ENCODE data around the gene RETSAT.
A peak's percentile ranks its signal among the peaks of the same experiment; 100 is the strongest.
"Not testable (repeated sequence)": the region's sequence is repeated elsewhere in the genome, so short reads cannot be mapped to it uniquely, and the experiment has no call there.

The RETSAT gene

GRCh38 chr2:85380048-85380447 is 25.7 kb upstream of the RETSAT start:
- no peak for DNase-seq

DNA sequence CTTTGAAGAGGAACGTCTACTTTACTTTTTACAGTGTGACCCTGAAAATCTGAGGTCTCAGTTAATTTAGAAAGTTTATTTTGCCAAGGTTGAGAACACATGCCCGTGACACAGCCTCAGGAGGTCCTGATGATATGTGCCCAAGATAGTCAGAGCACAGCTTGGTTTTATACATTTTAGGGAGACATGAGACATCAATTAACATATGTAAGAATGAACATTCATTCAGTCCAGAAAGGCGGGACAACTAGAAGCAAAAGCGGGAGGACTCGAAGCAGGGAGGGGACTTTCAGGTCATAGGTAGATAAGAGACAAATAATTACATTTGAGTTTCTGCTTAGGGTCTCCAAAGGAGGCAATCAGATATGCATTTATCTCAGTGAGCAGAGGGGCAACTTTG is 23.9 kb upstream of the RETSAT start:
- DNase-seq = no peak

DNA sequence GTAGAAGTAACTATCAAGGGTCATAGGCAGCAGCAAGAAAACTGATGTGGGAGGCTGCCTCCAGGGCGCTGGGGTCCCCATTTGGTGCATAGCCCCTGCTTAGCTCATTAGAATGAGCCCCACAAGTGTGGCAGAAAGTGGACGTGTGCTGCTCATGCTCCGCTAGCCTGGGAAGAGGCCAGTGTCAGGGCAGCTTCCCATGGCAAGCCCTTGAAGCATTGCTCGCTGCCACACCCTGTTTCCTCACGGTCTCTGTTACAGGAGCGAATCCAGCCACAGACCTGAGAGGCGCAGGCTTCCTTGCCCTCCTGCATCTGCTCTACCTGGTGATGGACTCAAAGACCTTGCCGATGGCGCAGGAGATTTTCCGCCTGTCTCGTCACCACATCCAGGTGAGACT is 22.8 kb upstream of the RETSAT start:
- DNase-seq = no peak

DNA sequence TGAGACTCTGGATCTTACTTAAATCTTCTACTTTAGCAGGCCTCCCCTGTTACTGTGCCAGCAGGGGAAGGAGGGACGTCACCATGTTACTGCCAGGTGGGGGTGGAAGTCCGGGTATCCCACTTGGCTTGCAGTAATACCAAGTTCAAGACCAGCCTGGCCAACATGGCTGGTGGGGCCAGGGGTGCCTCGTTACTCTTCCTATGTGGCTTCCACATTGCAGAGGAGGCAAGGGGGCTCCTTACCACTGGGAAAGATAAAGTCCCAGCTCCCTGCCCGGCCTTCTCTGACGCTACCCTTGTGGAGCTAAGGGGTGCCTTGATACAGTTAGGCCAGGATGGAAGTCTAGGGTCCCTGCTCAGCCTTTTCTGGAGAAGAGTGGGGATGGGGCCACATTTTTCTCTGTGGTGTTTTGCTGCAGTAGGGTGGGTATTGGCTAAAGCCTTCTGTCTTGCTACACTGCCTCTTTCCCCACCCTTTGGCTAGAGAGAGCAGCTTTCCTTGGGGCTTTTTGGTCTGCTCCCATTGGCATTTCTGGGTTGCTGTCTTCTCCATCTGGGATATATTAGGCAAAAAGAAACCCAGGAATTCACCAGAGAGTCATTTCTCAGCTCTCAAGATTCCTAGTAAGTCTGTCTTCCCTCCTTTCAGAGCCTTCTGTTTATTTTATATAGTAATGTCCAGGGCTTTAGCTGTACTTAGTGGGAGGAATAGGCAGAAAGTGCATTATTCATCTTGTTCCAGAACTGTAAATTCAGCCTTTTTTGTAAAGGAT is 22.1 kb upstream of the RETSAT start:
- DNase-seq = no peak

- no peak for DNase-seq
Observed at GRCh38 chr2:85371045-85371444, 16.7 kb upstream of the RETSAT start.

GRCh38 chr2:85369500-85369899 is 15.2 kb upstream of the RETSAT start:
- DNase-seq = no peak

- no peak for DNase-seq
Observed at GRCh38 chr2:85368921-85369320, 14.6 kb upstream of the RETSAT start.

DNA sequence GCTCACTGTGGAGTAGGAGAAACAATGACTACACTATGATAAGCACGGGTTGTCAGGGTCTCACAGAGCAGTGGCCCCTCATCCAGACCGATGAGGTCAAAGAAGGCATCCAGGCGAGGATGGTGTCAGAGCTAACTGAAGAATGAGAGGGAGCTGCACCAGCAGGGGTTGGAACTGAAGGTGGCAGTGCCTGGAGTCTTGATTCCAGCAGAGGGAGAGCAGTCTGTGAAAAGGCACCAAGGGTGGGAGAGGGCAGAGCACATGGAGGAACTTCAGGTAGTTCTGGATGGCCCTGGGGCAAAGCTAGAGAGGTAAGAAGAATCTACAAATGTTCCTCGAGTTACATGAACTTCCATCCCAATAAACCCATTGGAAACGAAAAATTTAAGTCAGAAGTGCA is 12.9 kb upstream of the RETSAT start:
- no peak for DNase-seq

GRCh38 chr2:85362653-85363387 is 8.5 kb upstream of the RETSAT start:
- not testable (repeated sequence) for DNase-seq

GRCh38 chr2:85357736-85358135 is 3.4 kb upstream of the RETSAT start:
- DNase-seq = no peak

GRCh38 chr2:85356186-85356585 is 1.9 kb upstream of the RETSAT start:
- no peak for DNase-seq

GRCh38 chr2:85355521-85355920 is 1.2 kb upstream of the RETSAT start:
- no peak for DNase-seq

GRCh38 chr2:85355073-85355410 is 714 bp upstream of the RETSAT start:
- DNase-seq = peak in 1 of 51 donors; percentile 49

GRCh38 chr2:85353876-85354285 is 447 bp downstream of the RETSAT start:
- peak in 6 of 51 donors; percentile 21 to 44 (median 36) for DNase-seq

GRCh38 chr2:85347599-85347998 is 6.7 kb downstream of the RETSAT start:
- DNase-seq = no peak

GRCh38 chr2:85344356-85344954 is 9.9 kb downstream of the RETSAT start:
- DNase-seq = no peak

DNA sequence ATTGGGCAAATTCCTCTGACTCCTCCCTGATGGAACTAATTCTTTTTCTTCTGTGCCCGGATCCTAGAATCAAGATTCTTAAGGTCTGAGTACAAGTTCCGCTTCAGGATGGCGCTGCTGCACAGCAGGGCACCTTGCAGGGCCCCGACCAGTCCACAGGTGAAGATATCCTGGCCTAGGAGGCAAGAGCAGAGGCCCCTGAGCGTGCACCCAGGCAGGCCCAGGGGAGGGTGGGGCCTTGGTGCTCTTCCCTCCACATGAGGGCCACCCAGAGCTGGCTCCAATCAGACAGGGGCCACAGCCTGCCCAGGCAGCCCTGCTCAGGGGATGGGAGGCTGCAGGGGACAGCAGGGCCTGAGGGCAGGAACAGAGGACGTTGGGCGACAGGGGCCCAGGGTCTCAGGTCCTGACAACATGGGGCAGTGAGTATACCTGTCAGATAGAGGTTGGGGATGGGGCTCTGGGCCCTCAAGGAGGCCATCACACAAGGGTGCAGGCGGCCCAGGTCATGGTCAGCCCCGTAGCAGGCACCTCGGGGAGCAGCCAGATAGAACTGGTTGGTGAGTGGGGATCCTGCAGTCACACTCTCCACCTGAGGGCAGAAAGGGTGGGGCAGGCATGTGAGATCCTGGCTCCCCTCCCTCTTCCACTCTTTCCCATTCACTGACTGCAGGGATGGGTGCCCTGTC is 11.0 kb downstream of the RETSAT start:
- DNase-seq = not testable (repeated sequence)

- no peak for DNase-seq
Observed at GRCh38 chr2:85342156-85342555, 12.2 kb downstream of the RETSAT start.

DNA sequence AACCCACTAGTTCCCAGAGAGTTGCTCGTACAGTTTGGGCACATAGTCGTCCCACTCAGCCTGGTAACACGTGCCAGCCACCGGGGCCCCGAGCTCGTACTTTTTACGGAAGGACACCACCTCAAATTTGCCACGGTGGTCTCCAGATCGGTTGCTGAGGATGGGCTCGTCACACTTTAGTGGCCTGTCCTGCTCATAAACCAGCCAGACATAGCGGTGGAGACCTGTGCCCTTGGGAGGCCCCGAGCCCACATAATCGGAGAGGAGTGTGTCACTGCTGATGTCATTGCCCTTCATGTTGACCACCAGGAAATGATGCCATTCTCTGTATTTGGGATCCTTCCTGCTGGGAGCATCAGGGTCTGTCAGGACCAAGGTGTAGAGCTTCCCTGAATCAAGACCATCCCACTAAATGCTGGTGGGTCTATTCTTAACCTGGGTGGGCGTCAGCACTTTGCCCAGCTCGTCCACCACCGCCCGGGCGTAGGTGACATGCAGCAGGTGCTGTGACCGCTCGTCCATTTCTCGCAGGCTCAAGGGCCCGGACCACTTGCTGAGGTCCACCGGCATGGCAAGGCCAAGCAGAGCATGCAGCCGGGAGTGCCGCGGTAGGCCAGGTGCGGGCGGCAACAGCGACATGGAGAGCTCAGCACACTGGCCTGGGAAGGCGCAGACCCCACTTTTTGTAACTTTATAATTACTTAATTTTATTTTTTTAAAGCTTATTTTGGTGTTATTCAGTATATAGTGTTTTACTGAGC is 12.9 kb downstream of the RETSAT start:
- DNase-seq = no peak

- no peak for DNase-seq
Observed at GRCh38 chr2:85340034-85340892, 14.1 kb downstream of the RETSAT start.

Measured in hypothalamus (tissue), 51 donors.